NCI-H2029 treated with DMSO at 0.1 percent for 48 hours (cell line): ENCODE measurements around the gene PERP.

Source experiments
- DNase-seq: peaks from one replicate; lab custom pipeline; 2025; lab: John Stamatoyannopoulos, UW

PERP gene

DNA sequence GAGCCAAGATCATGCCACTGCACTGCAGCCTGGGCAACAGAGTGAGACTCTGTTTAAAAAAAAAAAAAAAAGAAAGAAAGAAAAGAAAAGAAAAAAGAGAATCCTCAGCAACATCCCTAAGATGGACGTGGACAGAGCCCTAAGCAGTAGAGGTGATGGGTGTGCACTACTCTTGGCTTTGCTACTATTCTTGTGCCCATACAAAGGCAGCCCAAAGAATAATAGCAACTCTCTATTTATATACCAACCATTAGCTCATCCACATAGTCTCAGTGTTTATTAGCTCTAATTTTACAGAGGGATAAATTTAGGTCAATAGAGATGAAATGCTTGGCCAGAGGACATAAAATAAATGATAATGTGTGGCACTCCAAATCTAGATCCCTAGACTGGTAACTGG lies 62.2 kb downstream of the PERP start:
- no peak for DNase-seq

DNA sequence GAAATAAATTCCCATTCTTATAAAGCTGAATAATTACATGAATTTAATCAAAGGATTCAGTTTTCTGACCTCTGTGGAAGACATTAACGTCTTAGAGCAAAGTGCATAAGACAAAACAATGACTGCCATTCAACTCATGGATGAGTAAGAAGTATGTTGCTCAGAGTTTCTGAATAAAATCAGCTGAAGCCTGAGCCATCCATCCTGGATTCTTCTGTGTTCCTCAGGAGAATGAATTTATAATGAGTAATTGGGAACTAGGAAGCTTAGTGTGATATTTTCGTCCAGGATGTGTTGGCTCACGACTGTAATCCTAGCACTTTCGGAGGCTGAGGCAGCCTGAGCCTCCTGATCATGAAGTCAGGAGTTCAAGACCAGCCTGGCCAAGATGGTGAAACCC lies 62.8 kb downstream of the PERP start:
- no peak for DNase-seq
